ENCODE measurements around the gene LRRC74A.

LRRC74A gene

GRCh38 chr14:76855066-76855465 is 28.9 kb downstream of the LRRC74A start:
- no peak for DNase-seq

GRCh38 chr14:76856769-76857168 is 30.6 kb downstream of the LRRC74A start:
- DNase-seq = no peak

GRCh38 chr14:76861574-76862255 is 35.5 kb downstream of the LRRC74A start:
- no peak for DNase-seq

- DNase-seq = no peak
Measured at GRCh38 chr14:76862546-76863282, 36.5 kb downstream of the LRRC74A start.

- no peak for DNase-seq
Measured at GRCh38 chr14:76863724-76864407, 37.7 kb downstream of the LRRC74A start.

GRCh38 chr14:76866456-76866855 is 40.2 kb downstream of the LRRC74A start:
- no peak for DNase-seq

- DNase-seq = no peak
Measured at GRCh38 chr14:76867516-76868453, 41.6 kb downstream of the LRRC74A start.

GRCh38 chr14:76868454-76869170 is 42.4 kb downstream of the LRRC74A start:
- no peak for DNase-seq

- DNase-seq = peak in 1 of 2 experiments; percentile 31
Measured at GRCh38 chr14:76870166-76870565, 44.0 kb downstream of the LRRC74A start.

GRCh38 chr14:76872796-76873432 is 46.7 kb downstream of the LRRC74A start:
- DNase-seq = peak in 1 of 2 experiments; percentile 41

- DNase-seq = no peak
Measured at GRCh38 chr14:76874734-76875133, 48.5 kb downstream of the LRRC74A start.

GRCh38 chr14:76876076-76876475 is 49.9 kb downstream of the LRRC74A start:
- peak; percentile 44 to 59 for DNase-seq

GRCh38 chr14:76877871-76878270 is 51.7 kb downstream of the LRRC74A start:
- no peak for DNase-seq

GRCh38 chr14:76880449-76880848 is 54.2 kb downstream of the LRRC74A start:
- no peak for DNase-seq

GRCh38 chr14:76881348-76881747 is 55.1 kb downstream of the LRRC74A start:
- no peak for DNase-seq

GRCh38 chr14:76882651-76883050 is 56.4 kb downstream of the LRRC74A start:
- no peak for DNase-seq

GRCh38 chr14:76883447-76883846 is 57.2 kb downstream of the LRRC74A start:
- no peak for DNase-seq

GRCh38 chr14:76884394-76884793 is 58.2 kb downstream of the LRRC74A start:
- no peak for DNase-seq

GRCh38 chr14:76884853-76885276 is 58.7 kb downstream of the LRRC74A start:
- no peak for DNase-seq

- no peak for DNase-seq
Measured at GRCh38 chr14:76887191-76887590, 61.0 kb downstream of the LRRC74A start.

- no peak for DNase-seq
Measured at GRCh38 chr14:76891391-76891790, 65.2 kb downstream of the LRRC74A start.

Data from SW 1271 (cell line).